ENCODE results near the gene PARK7. TPM values are rescaled to one million over a fixed set of nuclear protein-coding genes. Genes with fewer than 3 reads are reported as not detected.
A peak's percentile ranks its signal among the peaks of the same experiment; 100 is the strongest.

PARK7 gene
- total RNA-seq, 4 donors from 2014 or later = 291 to 370 (median 332) TPM

DNA sequence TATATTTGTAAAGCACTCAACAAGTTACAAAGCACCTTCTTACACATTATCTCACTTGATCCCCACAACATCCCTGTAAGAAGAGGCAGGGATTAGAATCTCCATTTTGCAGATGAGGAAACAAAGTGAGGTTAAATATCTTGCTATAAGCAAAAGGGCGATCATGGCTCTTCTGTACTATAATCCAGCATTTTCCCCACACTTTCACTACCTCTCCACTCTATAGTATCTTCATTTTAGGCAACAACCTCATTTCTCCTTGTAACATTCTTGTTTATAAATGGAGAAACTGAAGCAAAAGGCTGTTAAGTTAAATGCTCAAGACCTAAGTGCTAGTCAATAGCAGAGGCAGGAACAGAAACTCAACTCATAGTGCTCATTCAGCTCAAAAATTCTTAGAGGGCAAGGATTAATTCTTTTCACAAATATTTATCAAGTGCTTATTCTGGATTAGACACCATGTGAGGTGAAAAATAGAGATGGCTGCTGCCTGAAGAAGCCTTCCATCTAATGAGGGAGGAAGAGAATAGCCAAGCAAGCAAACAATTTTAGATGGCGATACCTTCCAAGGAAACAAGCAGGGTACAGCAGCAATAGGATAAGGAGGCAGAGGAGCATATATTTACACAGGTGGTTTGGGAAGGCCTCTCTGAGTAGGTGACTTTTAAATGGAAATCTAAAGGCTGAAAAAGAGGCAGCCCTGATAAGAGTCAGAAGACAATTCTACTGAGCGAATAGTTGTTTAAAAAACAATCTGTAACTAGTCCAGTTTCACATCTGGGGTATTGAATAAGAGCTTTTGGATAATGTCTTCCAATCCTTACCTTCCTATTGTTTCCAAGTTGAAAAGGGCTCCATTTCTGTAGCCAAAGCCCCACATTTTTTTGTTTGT lies 61.1 kb downstream of the PARK7 start:
- Histone ChIP-seq H3K4me3 (peak overlapping the region; percentile 67 to 96 (median 81)), H3K4me1 (peaks cover 73 to 77% of the 10 kb centered on the region in 2 donors), H3K27me3 (no peaks in the 10 kb centered on the region), H3K27ac (peak overlapping the region; percentile 29 to 94 (median 85)), H3K36me3 (peaks cover 0 to 9% of the 10 kb centered on the region in 2 donors), H3K9me3 (no peaks in the 10 kb centered on the region)
- no peak for TF ChIP-seq POLR2A (IDR thresholded peaks at IDR 0.05)
- TF ChIP-seq, protein P1, sequence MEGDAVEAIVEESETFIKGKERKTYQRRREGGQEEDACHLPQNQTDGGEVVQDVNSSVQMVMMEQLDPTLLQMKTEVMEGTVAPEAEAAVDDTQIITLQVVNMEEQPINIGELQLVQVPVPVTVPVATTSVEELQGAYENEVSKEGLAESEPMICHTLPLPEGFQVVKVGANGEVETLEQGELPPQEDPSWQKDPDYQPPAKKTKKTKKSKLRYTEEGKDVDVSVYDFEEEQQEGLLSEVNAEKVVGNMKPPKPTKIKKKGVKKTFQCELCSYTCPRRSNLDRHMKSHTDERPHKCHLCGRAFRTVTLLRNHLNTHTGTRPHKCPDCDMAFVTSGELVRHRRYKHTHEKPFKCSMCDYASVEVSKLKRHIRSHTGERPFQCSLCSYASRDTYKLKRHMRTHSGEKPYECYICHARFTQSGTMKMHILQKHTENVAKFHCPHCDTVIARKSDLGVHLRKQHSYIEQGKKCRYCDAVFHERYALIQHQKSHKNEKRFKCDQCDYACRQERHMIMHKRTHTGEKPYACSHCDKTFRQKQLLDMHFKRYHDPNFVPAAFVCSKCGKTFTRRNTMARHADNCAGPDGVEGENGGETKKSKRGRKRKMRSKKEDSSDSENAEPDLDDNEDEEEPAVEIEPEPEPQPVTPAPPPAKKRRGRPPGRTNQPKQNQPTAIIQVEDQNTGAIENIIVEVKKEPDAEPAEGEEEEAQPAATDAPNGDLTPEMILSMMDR (IDR thresholded peaks at IDR 0.05 in 4 of 5, conservative IDR thresholded peaks at IDR 0.05 in 1 of 5) = no peak
- ATAC-seq (no peak), DNase-seq (no peak)
- intact Hi-C loops (cut with DNase I; ENCODE audit: low total_unique reads) (no loop called here), in situ Hi-C loops (cut with MboI; ENCODE audit: low sequenced_read_pairs in 4 of 4) (loop anchor here in 1 of 4 donors (5.0 kb wide), 1 partner anchor 40 kb away; no protein-coding TSS in a partner anchor)

DNA sequence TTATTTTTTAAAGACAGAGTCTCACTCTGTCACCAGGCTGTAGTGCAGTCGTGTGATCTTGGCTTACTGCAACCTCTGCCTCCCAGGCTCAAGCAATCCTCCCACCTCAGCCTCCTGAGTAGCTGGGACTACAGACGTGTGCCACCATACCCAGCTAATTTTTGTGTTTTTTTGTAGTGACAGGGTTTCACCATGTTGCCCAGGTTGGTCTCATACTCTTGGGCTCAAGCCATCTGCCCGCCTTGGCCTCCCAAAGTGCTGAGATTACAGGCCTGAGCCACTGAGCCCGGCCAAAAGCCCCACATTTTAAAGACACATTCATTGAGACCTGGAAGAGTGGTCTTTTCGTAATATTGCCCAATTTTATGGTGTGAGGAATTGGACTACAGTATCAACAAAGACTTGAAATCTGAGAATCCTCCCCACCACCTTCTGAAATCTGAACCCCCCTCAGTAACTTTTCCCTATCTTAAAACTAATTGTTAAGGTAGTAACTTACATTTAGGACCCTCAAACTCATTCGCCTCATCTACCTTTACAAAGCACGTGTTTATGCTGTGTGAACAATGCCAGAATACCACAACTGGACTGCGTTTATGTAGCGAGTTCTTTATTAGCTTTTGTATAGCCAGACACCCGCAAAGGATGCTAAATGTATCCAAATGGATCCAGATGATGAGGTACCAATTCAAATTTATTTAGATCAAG lies 61.9 kb downstream of the PARK7 start:
- peaks cover 67 to 77% of the 10 kb centered on the region in 2 donors for H3K4me1 ChIP-seq
- intact Hi-C loops (cut with DNase I; ENCODE audit: low total_unique reads) (no loop called here), in situ Hi-C loops (cut with MboI; ENCODE audit: low sequenced_read_pairs in 4 of 4) (loop anchor here in 1 of 4 donors (5.0 kb wide), 1 partner anchor 41 kb away; no protein-coding TSS in a partner anchor)
- peaks cover 0 to 9% of the 10 kb centered on the region in 2 donors for H3K36me3 ChIP-seq
- no peaks in the 10 kb centered on the region for H3K9me3 ChIP-seq
- DNase-seq (no peak), ATAC-seq (no peak)
- no peaks in the 10 kb centered on the region for H3K27me3 ChIP-seq
- TF ChIP-seq POLR2A (IDR thresholded peaks at IDR 0.05) = no peak
- TF ChIP-seq, protein P1 (IDR thresholded peaks at IDR 0.05 in 4 of 5, conservative IDR thresholded peaks at IDR 0.05 in 1 of 5) = no peak
- H3K4me3 ChIP-seq = peak overlapping the region; percentile 67 to 96 (median 81)
- H3K27ac ChIP-seq = peak overlapping the region; percentile 29 to 94 (median 85)

DNA sequence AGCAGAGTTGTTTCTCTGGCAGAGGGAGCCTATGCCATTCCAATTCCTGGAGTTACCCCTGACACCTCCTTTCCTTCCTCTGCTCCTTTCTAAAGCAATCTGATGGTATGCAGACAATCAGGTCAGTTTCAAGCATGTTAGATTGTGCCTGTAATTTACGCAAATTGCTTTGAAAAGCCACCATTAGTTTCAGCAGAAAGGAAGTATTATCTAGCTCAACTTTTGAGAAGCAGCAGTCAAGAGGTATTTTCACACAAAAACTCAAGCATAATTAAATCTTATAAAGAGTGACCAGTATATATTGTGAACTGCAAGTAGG lies 62.4 kb downstream of the PARK7 start:
- ATAC-seq (no peak), DNase-seq (no peak)
- Histone ChIP-seq H3K27ac (peak overlapping the region; percentile 29 to 94 (median 85)), H3K27me3 (no peaks in the 10 kb centered on the region), H3K4me3 (peak overlapping the region; percentile 67 to 96 (median 81)), H3K36me3 (peaks cover 0 to 9% of the 10 kb centered on the region in 2 donors), H3K4me1 (peaks cover 63 to 74% of the 10 kb centered on the region in 2 donors), H3K9me3 (no peaks in the 10 kb centered on the region)
- TF ChIP-seq, protein P1 (IDR thresholded peaks at IDR 0.05 in 4 of 5, conservative IDR thresholded peaks at IDR 0.05 in 1 of 5) = no peak
- TF ChIP-seq POLR2A (IDR thresholded peaks at IDR 0.05) = no peak
- in situ Hi-C loops (cut with MboI; ENCODE audit: low sequenced_read_pairs in 4 of 4) (loop anchor here in 1 of 4 donors (5.0 kb wide), 1 partner anchor 42 kb away; no protein-coding TSS in a partner anchor), intact Hi-C loops (cut with DNase I; ENCODE audit: low total_unique reads) (no loop called here)

DNA sequence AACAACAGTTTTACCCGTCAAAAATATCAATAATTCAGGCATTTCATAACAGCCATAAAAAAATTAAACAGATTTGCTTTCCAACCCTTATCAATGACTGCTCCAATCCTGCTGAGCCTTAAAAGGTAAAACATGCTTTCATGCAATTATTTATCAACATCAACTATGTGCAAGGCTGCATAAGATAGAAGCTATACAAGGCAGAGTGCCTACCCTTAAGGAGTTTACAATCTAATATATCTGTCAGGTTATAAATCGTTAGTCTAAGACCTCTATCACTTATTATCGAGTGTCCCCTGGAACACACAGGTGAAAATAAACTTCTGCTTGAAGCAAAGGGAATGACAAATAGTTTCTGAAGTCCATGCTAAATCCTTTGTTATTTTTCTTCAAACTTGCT lies 62.8 kb downstream of the PARK7 start:
- Histone ChIP-seq H3K27ac (peak overlapping the region; percentile 29 to 94 (median 85)), H3K27me3 (no peaks in the 10 kb centered on the region), H3K4me1 (peaks cover 59 to 70% of the 10 kb centered on the region in 2 donors), H3K9me3 (no peaks in the 10 kb centered on the region), H3K36me3 (peaks cover 0 to 9% of the 10 kb centered on the region in 2 donors), H3K4me3 (peak overlapping the region; percentile 67 to 96 (median 81))
- no peak for DNase-seq
- in situ Hi-C loops (cut with MboI; ENCODE audit: low sequenced_read_pairs in 4 of 4) (loop anchor here in 1 of 4 donors (5.0 kb wide), 1 partner anchor 42 kb away; no protein-coding TSS in a partner anchor), intact Hi-C loops (cut with DNase I; ENCODE audit: low total_unique reads) (no loop called here)
- TF ChIP-seq POLR2A (IDR thresholded peaks at IDR 0.05) = no peak
- TF ChIP-seq, protein P1 (IDR thresholded peaks at IDR 0.05 in 4 of 5, conservative IDR thresholded peaks at IDR 0.05 in 1 of 5) = no peak
- ATAC-seq = no peak

All from gastrocnemius medialis (tissue), 4 donors.